SK-N-SH (cell line): Measurements from ENCODE around the gene PPT2.

Experiments used
- CHD2 ChIP-seq: fragments of 150-350 bp; IDR thresholded peaks from 2 replicates; pipeline ENCODE4 v1.6.1; 2018; ENCODE audit warnings: low read length; ENCODE audit not compliant: partially characterized antibody
- CTCF ChIP-seq: fragments of 200-600 bp; sonication (generic); IDR thresholded peaks from 2 replicates; pipeline ENCODE4 v1.6.1; 2017; ENCODE audit warnings: antibody characterized with exemption, mild to moderate bottlenecking, moderate library complexity
- EZH2phosphoT487 ChIP-seq: fragments of 200-600 bp; sonication (generic); IDR thresholded peaks from 2 replicates; pipeline ENCODE4 v1.6.1; 2017; ENCODE audit warnings: low read depth, mixed run types, mild to moderate bottlenecking, antibody characterized with exemption, moderate library complexity, borderline replicate concordance
- JUND ChIP-seq: IDR thresholded peaks from 2 replicates; pipeline ENCODE4 v1.4.0; 2012
- NFIC ChIP-seq: IDR thresholded peaks from 2 replicates; pipeline ENCODE4 v1.4.0; 2012; ENCODE audit warnings: borderline replicate concordance
- POLR2AphosphoS5 ChIP-seq: IDR thresholded peaks from 2 replicates; pipeline ENCODE4 v1.6.1; 2012; ENCODE audit warnings: low read depth, low read length
- RAD21 ChIP-seq: IDR thresholded peaks from 2 replicates; pipeline ENCODE4 v1.6.1; 2012; ENCODE audit warnings: mild to moderate bottlenecking, low read length
- RCOR1 ChIP-seq: fragments of 150-350 bp; IDR thresholded peaks from 2 replicates; pipeline ENCODE4 v1.6.1; 2017; ENCODE audit warnings: antibody characterized with exemption, low read length
- RFX5 ChIP-seq: IDR thresholded peaks from 2 replicates; pipeline ENCODE4 v1.6.1; 2012; ENCODE audit warnings: mild to moderate bottlenecking, improper control_type of control experiment, low read length
- SIN3A ChIP-seq: IDR thresholded peaks from 2 replicates; pipeline ENCODE4 v1.6.1; 2012; ENCODE audit warnings: low read depth, mild to moderate bottlenecking, low read length, moderate library complexity, borderline replicate concordance
- TAF1 ChIP-seq: IDR thresholded peaks from 2 replicates; pipeline ENCODE4 v1.6.1; 2012; ENCODE audit warnings: low read depth, mild to moderate bottlenecking, low read length, moderate library complexity, borderline replicate concordance
- TF ChIP-seq, protein P1 (sequence below): IDR thresholded peaks from 2 replicates; pipeline ENCODE4; 2012
- TF ChIP-seq, protein P2 (sequence below): IDR thresholded peaks from 2 replicates; pipeline ENCODE4 v1.4.0; 2012; ENCODE audit warnings: low read depth

DNA sequence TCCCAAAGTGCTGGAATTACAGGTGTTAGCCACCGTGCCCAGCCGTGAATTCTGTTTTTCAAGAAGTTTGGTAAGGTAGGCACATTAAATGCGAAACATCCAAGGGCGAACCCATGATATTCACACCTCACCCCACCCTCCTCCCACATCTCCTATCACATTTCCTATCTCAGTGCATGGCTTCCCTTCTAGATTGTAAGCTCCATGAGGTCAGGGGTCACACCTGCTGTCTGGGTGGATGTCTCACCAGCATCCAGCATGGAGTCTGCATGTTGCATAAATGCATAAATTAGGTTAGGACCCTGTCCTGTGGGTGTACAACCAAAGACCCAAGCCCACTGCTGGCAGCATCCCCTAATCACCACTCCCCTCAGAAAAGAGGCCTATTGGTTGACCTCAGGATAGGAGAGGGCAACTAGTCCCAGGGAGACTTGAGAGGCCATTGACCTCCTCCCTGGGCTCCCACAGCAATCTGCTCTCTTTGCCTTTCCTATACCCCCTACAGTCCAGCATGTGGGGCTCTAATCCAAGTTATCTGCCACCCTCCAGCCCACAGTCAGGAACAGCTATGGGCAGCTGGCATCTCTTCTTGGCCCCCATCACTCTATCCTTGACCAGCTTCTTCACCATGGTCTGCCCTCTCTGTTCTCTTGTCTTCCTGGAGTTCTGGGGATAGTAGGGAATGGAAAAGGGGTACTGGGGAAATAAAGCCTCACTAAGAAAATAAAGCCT, 6.4 kb upstream of the PPT2 start:
- TF ChIP-seq NFIC (no peak), JUND (no peak), CTCF (no peak), EZH2phosphoT487 (no peak), RAD21 (no peak), TAF1 (no peak), SIN3A (no peak), RFX5 (no peak), POLR2AphosphoS5 (no peak), RCOR1 (no peak), CHD2 (no peak)
- TF ChIP-seq, protein P1, sequence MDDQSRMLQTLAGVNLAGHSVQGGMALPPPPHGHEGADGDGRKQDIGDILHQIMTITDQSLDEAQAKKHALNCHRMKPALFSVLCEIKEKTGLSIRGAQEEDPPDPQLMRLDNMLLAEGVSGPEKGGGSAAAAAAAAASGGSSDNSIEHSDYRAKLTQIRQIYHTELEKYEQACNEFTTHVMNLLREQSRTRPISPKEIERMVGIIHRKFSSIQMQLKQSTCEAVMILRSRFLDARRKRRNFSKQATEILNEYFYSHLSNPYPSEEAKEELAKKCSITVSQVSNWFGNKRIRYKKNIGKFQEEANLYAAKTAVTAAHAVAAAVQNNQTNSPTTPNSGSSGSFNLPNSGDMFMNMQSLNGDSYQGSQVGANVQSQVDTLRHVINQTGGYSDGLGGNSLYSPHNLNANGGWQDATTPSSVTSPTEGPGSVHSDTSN = no peak
- TF ChIP-seq, protein P2, sequence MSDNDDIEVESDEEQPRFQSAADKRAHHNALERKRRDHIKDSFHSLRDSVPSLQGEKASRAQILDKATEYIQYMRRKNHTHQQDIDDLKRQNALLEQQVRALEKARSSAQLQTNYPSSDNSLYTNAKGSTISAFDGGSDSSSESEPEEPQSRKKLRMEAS = no peak
